ENCODE measurements around the gene C10orf67. TPM values are rescaled to one million over a fixed set of nuclear protein-coding genes. Genes with fewer than 3 reads are reported as not detected.
"Not testable (repeated sequence)": the region's sequence is repeated elsewhere in the genome, so short reads cannot be mapped to it uniquely, and the experiment has no call there.

C10orf67 gene
- total RNA-seq, 3 donors from 2014 or later: 0.29 TPM; not detected in 2

- Histone ChIP-seq H3K4me1 (no peaks in the 10 kb centered on the region), H3K27ac (no peak overlapping the region), H3K36me3 (no peaks in the 10 kb centered on the region), H3K27me3 (no peaks in the 10 kb centered on the region), H3K4me3 (no peak overlapping the region), H3K9me3 (no peaks in the 10 kb centered on the region)
- intact Hi-C loops (cut with DNase I; ENCODE audit: low total_unique reads): loop anchor here (10.0 kb wide), 1 partner anchor 209 kb away; no protein-coding TSS in a partner anchor
- TF ChIP-seq POLR2A (IDR thresholded peaks at IDR 0.05) (no peak), POLR2AphosphoS5 (IDR thresholded peaks at IDR 0.05) (no peak), CTCF (IDR thresholded peaks at IDR 0.05) (no peak)
- no peak for DNase-seq (ENCODE audit: low spot score in 2 of 2)
These were observed 28.6 kb downstream of the C10orf67 start for GRCh38 chr10:23315966-23316365.

- no peak for TF ChIP-seq POLR2A (IDR thresholded peaks at IDR 0.05)
- peak in 2 of 3 donors; percentile 67 to 69 for TF ChIP-seq CTCF (IDR thresholded peaks at IDR 0.05)
- no peaks in the 10 kb centered on the region for H3K27me3 ChIP-seq
- no peaks in the 10 kb centered on the region for H3K36me3 ChIP-seq
- H3K9me3 ChIP-seq: no peaks in the 10 kb centered on the region
- DNase-seq (ENCODE audit: low spot score in 2 of 2): no peak
- H3K27ac ChIP-seq: no peak overlapping the region
- intact Hi-C loops (cut with DNase I; ENCODE audit: low total_unique reads): loop anchor here (10.0 kb wide), 1 partner anchor 210 kb away; no protein-coding TSS in a partner anchor
- no peak overlapping the region for H3K4me3 ChIP-seq
- H3K4me1 ChIP-seq: no peaks in the 10 kb centered on the region
These were observed 29.8 kb downstream of the C10orf67 start for GRCh38 chr10:23314835-23315239.

GRCh38 chr10:23311034-23311433, 33.6 kb downstream of the C10orf67 start:
- no peak overlapping the region for H3K27ac ChIP-seq
- no peak overlapping the region for H3K4me3 ChIP-seq
- H3K9me3 ChIP-seq: no peaks in the 10 kb centered on the region
- no peaks in the 10 kb centered on the region for H3K36me3 ChIP-seq
- H3K27me3 ChIP-seq: no peaks in the 10 kb centered on the region
- no peak for DNase-seq (ENCODE audit: low spot score in 2 of 2)
- no peaks in the 10 kb centered on the region for H3K4me1 ChIP-seq
- TF ChIP-seq CTCF (IDR thresholded peaks at IDR 0.05): no peak
- TF ChIP-seq POLR2AphosphoS5 (IDR thresholded peaks at IDR 0.05): no peak
- TF ChIP-seq POLR2A (IDR thresholded peaks at IDR 0.05): no peak
- intact Hi-C loops (cut with DNase I; ENCODE audit: low total_unique reads): loop anchor here (10.0 kb wide), 1 partner anchor 214 kb away; no protein-coding TSS in a partner anchor

- H3K27ac ChIP-seq: no peak overlapping the region
- intact Hi-C loops (cut with DNase I; ENCODE audit: low total_unique reads): loop anchor here (10.0 kb wide), 1 partner anchor 214 kb away; no protein-coding TSS in a partner anchor
- no peaks in the 10 kb centered on the region for H3K36me3 ChIP-seq
- H3K4me1 ChIP-seq: no peaks in the 10 kb centered on the region
- H3K4me3 ChIP-seq: no peak overlapping the region
- no peak for DNase-seq (ENCODE audit: low spot score in 2 of 2)
- TF ChIP-seq POLR2A (IDR thresholded peaks at IDR 0.05): no peak
- no peak for TF ChIP-seq POLR2AphosphoS5 (IDR thresholded peaks at IDR 0.05)
- no peak for TF ChIP-seq CTCF (IDR thresholded peaks at IDR 0.05)
- H3K9me3 ChIP-seq: no peaks in the 10 kb centered on the region
- no peaks in the 10 kb centered on the region for H3K27me3 ChIP-seq
These were observed 34.2 kb downstream of the C10orf67 start for GRCh38 chr10:23310404-23310803.

- H3K4me1 ChIP-seq; H3K9me3 ChIP-seq; intact Hi-C loops (cut with DNase I; ENCODE audit: low total_unique reads); H3K27me3 ChIP-seq; H3K4me3 ChIP-seq; H3K27ac ChIP-seq; DNase-seq (ENCODE audit: low spot score in 2 of 2); H3K36me3 ChIP-seq: not testable (repeated sequence)
These were observed 44.6 kb downstream of the C10orf67 start for GRCh38 chr10:23299961-23300360.
